AG08396 (cell line): ENCODE measurements around the gene BACH2.
"Not testable (repeated sequence)": the region's sequence is repeated elsewhere in the genome, so short reads cannot be mapped to it uniquely, and the experiment has no call there.

Source experiments
- DNase-seq: peaks from one replicate; pipeline ENCODE4 v3.0.0; 2012; ENCODE audit warnings: low spot score, mixed read lengths

The BACH2 gene

GRCh38 chr6:89934685-89935366, 361.8 kb downstream of the BACH2 start:
- DNase-seq, result no peak

- no peak for DNase-seq
Measured at GRCh38 chr6:89932245-89932802, 364.3 kb downstream of the BACH2 start.

- DNase-seq, result no peak
Measured at GRCh38 chr6:89930789-89931188, 365.9 kb downstream of the BACH2 start.

GRCh38 chr6:89928604-89929003, 368.0 kb downstream of the BACH2 start:
- DNase-seq, result peak; percentile 41

GRCh38 chr6:89927791-89928550, 368.7 kb downstream of the BACH2 start:
- DNase-seq, result no peak

GRCh38 chr6:89927264-89927663, 369.4 kb downstream of the BACH2 start:
- no peak for DNase-seq

- DNase-seq, result no peak
Measured at GRCh38 chr6:89925826-89926225, 370.8 kb downstream of the BACH2 start.

GRCh38 chr6:89924231-89924630, 372.4 kb downstream of the BACH2 start:
- DNase-seq, result no peak

GRCh38 chr6:89921691-89922090, 375.0 kb downstream of the BACH2 start:
- no peak for DNase-seq

- no peak for DNase-seq
Measured at GRCh38 chr6:89921197-89921596, 375.4 kb downstream of the BACH2 start.

- no peak for DNase-seq
Measured at GRCh38 chr6:89917801-89918366, 378.8 kb downstream of the BACH2 start.

GRCh38 chr6:89917216-89917615, 379.4 kb downstream of the BACH2 start:
- DNase-seq, result no peak

- DNase-seq, result no peak
Measured at GRCh38 chr6:89916136-89916920, 380.3 kb downstream of the BACH2 start.

- DNase-seq, result no peak
Measured at GRCh38 chr6:89910902-89911240, 385.8 kb downstream of the BACH2 start.

GRCh38 chr6:89910001-89910901, 386.4 kb downstream of the BACH2 start:
- not testable (repeated sequence) for DNase-seq

- peak; percentile 74 for DNase-seq
Measured at GRCh38 chr6:89895276-89895874, 401.3 kb downstream of the BACH2 start.

GRCh38 chr6:89894169-89894568, 402.5 kb downstream of the BACH2 start, which contains the start of gene GJA10:
Gene GJA10, plus strand, starts transcription at chr6:89894469. Its CDS starts 0 bp downstream, at chr6:89894469.
- no peak for DNase-seq

GRCh38 chr6:89892577-89892976, 404.1 kb downstream of the BACH2 start:
- DNase-seq, result not testable (repeated sequence)

GRCh38 chr6:89890845-89891528, 405.7 kb downstream of the BACH2 start:
- DNase-seq, result not testable (repeated sequence)

- DNase-seq, result no peak
Measured at GRCh38 chr6:89888871-89889270, 407.8 kb downstream of the BACH2 start.
